ENCODE measurements around the gene CRYZ.

Gene CRYZ, protein sequence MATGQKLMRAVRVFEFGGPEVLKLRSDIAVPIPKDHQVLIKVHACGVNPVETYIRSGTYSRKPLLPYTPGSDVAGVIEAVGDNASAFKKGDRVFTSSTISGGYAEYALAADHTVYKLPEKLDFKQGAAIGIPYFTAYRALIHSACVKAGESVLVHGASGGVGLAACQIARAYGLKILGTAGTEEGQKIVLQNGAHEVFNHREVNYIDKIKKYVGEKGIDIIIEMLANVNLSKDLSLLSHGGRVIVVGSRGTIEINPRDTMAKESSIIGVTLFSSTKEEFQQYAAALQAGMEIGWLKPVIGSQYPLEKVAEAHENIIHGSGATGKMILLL

DNA sequence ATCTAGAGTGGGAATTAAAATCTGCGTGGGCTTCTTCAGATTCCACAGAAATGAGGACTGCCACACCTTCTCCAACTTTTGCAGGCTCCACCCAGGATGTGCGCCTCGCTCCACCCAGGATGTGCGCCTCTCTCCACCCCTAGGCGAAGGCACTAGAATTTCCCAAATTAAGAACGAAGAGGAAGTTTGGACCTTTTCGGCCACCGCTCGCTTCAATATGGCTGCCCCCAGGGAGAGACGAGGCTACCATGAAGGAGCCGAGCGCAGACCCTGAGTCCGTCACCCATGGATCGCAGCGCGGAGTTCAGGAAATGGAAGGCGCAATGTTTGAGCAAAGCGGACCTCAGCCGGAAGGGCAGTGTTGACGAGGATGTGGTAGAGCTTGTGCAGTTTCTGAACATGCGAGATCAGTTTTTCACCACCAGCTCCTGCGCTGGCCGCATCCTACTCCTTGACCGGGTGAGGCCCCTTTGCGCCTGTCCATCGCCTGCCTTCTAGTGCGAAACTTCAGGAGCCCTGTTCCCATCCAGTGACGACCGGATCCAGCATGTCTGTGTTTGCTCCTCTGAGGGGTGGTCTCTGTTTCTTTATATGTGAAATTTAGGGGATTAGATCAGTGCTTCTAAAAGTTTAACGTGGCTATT lies at the start of gene CRYZ, which contains the start of gene TYW3:
Gene CRYZ (minus strand): TSS at position 91 of the 644 bp plus-strand sequence. CDS start 8,229 bp downstream, outside the sequence.
Gene TYW3 (plus strand): TSS at position 193 of the 644 bp plus-strand sequence. CDS start 93 bp downstream, at position 286.
- peak within 1 kb of the TSS; percentile 87 for H3K27ac ChIP-seq
- TF ChIP-seq, protein P1, sequence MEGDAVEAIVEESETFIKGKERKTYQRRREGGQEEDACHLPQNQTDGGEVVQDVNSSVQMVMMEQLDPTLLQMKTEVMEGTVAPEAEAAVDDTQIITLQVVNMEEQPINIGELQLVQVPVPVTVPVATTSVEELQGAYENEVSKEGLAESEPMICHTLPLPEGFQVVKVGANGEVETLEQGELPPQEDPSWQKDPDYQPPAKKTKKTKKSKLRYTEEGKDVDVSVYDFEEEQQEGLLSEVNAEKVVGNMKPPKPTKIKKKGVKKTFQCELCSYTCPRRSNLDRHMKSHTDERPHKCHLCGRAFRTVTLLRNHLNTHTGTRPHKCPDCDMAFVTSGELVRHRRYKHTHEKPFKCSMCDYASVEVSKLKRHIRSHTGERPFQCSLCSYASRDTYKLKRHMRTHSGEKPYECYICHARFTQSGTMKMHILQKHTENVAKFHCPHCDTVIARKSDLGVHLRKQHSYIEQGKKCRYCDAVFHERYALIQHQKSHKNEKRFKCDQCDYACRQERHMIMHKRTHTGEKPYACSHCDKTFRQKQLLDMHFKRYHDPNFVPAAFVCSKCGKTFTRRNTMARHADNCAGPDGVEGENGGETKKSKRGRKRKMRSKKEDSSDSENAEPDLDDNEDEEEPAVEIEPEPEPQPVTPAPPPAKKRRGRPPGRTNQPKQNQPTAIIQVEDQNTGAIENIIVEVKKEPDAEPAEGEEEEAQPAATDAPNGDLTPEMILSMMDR (conservative IDR thresholded peaks at IDR 0.05), result no peak

DNA sequence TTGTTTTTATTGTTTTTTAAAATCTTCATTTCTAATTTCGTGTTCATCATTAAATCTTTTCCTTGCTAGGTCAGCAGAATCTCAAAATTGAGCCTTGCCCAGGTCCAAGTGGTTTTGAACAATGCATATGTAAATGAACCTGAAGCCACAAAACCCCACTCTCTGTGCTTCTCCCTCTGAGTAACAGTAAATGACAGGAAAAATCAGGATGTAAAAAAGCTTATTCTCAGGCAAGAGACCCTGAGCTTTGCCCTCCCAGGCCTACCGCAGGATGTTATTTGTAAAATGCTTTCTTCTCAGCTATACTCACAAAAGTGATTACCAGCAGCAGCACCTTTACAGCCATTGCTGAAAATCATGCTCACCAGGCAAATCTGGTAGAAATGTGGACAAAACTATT lies 47.7 kb upstream of the CRYZ start:
- TF ChIP-seq, protein P1 (conservative IDR thresholded peaks at IDR 0.05), result no peak
- H3K27ac ChIP-seq, result no peak overlapping the region

DNA sequence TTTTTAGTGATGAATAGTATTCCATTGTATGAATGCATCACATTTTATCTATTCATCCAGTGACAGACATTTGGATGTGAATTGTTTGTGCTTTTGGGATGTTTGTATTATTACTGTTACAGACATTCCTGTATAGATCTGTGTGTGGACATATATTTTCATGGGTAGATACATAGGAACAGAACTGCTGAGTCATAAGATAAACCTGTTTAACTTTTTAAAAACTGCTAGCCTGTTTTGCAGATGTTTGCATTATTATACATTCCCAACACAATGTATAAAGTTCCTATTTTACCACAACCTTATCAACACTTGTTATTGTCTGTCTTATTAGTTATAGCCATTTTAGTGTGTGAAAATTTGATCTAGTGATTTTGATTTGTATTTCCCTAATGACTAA lies 46.9 kb upstream of the CRYZ start:
- TF ChIP-seq, protein P1 (conservative IDR thresholded peaks at IDR 0.05), result no peak
- H3K27ac ChIP-seq, result no peak overlapping the region

DNA sequence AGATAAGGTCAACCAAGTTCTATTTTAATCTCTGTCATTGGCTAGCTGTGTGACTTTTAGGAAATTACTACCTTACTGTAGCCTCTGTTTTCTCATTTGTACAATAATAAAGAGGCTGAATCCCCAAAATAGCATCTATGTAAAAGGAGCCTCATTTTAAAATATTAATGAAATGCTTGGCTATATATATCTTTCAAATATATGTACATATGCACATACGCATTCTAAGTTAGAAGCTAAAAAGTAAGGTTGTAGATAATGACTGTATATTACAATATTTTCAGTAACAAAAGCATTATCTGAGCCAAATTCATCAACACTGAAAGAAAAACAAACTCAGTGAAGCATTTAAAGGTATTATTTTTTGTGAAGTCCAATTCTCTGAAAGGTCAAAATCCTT lies 44.7 kb upstream of the CRYZ start:
- TF ChIP-seq, protein P1 (conservative IDR thresholded peaks at IDR 0.05), result no peak
- no peak overlapping the region for H3K27ac ChIP-seq

DNA sequence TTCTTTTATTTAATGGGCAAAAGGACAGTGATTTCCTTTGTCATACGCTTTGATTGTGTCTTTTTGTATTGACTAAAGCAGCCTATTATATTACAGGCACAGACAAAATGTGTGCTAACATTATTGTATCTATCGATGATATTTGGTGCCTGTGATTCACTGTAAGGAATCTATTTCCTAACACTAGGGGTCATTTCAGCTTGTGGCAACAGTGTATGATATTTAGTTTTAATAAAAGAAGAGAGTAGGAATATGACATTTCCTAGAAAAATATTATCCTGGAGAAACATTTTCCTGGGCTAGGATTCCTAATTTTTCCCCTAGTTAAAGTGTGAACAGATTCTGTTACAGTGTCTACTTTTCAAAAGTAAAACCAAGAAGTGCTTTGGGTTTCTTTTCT lies 42.9 kb upstream of the CRYZ start:
- TF ChIP-seq, protein P1 (conservative IDR thresholded peaks at IDR 0.05), result no peak; the same call in 1 of the 2 replicates
- H3K27ac ChIP-seq, result no peak overlapping the region

DNA sequence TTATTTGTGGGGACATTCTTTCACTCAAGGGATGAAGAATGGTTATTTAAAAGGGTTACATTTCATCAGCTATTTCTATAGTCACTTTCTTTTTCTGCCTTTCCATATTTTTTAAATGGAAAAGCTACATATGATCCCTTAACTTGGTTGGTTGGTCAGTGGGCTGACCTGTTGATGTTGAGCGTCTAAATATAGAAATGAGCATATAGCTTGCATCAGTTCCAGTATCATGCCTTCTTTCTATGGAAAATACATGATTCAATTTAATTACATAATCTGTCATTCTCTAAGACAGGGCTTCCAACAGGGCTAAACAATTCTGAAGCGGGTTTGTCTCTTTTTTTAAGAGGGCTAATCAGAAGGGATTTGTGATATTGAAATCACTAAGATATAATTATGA lies 40.7 kb upstream of the CRYZ start:
- H3K27ac ChIP-seq, result no peak overlapping the region
- TF ChIP-seq, protein P1 (conservative IDR thresholded peaks at IDR 0.05), result no peak

DNA sequence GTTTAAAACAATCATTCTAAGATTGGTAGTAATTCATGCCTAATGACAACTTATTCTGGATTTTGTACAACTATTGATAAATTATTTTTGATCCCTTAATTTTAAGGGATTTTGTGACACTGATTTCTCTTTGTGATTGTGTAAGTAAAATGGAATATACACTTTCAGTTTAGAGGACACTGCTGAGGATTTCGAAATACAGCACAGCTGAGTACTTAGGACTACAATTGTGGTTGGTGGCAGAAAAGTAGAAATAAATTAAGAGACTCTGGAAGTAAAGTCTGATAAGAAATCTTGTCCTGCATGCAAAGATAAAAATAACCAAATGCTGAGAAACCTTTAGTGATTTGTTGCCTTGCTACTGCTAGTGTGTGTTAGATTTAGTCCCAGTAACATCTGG lies 40.1 kb upstream of the CRYZ start:
- H3K27ac ChIP-seq, result no peak overlapping the region
- TF ChIP-seq, protein P1 (conservative IDR thresholded peaks at IDR 0.05), result no peak

Measured in VCaP (cell line).